MM.1S (cell line): ENCODE results near the gene PTPRN2.
"Not testable (repeated sequence)": the region's sequence is repeated elsewhere in the genome, so short reads cannot be mapped to it uniquely, and the experiment has no call there.

Experiments
- DNase-seq: peaks from one replicate; pipeline ENCODE4 v3.0.0-alpha.2; 2015
- H2AFZ ChIP-seq: fragments of 300-600 bp; sonication (generic); 2 replicates; pipeline ENCODE4 v1.6.0; 2016; ENCODE audit warnings: antibody characterized with exemption, low read length
- H3F3A ChIP-seq: fragments of 300-600 bp; sonication (generic); 2 replicates; pipeline ENCODE4 v1.6.1; 2016; ENCODE audit warnings: mild to moderate bottlenecking, antibody characterized with exemption, low read length, moderate library complexity, mixed read lengths; ENCODE audit not compliant: insufficient read depth
- H3K27ac ChIP-seq: fragments of 300-600 bp; sonication (generic); 2 replicates; pipeline ENCODE4 v1.5.1; 2016; ENCODE audit warnings: mild to moderate bottlenecking, low read length
- H3K27me3 ChIP-seq: fragments of 300-600 bp; sonication (generic); replicated peaks from 2 replicates; pipeline ENCODE4 v1.6.0; 2016; ENCODE audit warnings: low read length; ENCODE audit not compliant: insufficient read depth
- H3K36me3 ChIP-seq: fragments of 300-600 bp; sonication (generic); replicated peaks from 2 replicates; pipeline ENCODE4 v1.6.1; 2016; ENCODE audit warnings: mild to moderate bottlenecking, low read length, mixed read lengths; ENCODE audit not compliant: insufficient read depth
- H3K4me1 ChIP-seq: fragments of 300-600 bp; sonication (generic); 2 replicates; pipeline ENCODE4 v1.6.1; 2016; ENCODE audit warnings: low read length, mixed read lengths
- H3K4me2 ChIP-seq: fragments of 300-600 bp; sonication (generic); 2 replicates; pipeline ENCODE4 v1.6.0; 2016; ENCODE audit warnings: low read depth, low read length
- H3K4me3 ChIP-seq: fragments of 300-600 bp; sonication (generic); 2 replicates; pipeline ENCODE4 v1.5.1; 2016; ENCODE audit warnings: low read length, mixed read lengths
- H3K79me2 ChIP-seq: fragments of 300-600 bp; sonication (generic); 2 replicates; pipeline ENCODE4 v1.6.1; 2016; ENCODE audit warnings: mixed run types, low read length, mixed read lengths
- H3K9ac ChIP-seq: fragments of 300-600 bp; sonication (generic); 2 replicates; pipeline ENCODE4 v1.6.1; 2016; ENCODE audit warnings: low read length, mixed read lengths
- H3K9me2 ChIP-seq: fragments of 300-600 bp; sonication (generic); replicated peaks from 2 replicates; pipeline ENCODE4 v1.6.1; 2016; ENCODE audit warnings: mild to moderate bottlenecking, low read length, mixed read lengths; ENCODE audit not compliant: insufficient read depth
- H3K9me3 ChIP-seq: fragments of 300-600 bp; sonication (generic); replicated peaks from 2 replicates; pipeline ENCODE4 v1.6.1; 2016; ENCODE audit warnings: mild to moderate bottlenecking, low read length, mixed read lengths; ENCODE audit not compliant: insufficient read depth
- H4K20me1 ChIP-seq: fragments of 300-600 bp; sonication (generic); 2 replicates; pipeline ENCODE4 v1.6.1; 2016; ENCODE audit warnings: mild to moderate bottlenecking, low read length, moderate library complexity, mixed read lengths; ENCODE audit not compliant: insufficient read depth
- CTCF ChIP-seq: fragments of 300-600 bp; sonication (generic); IDR thresholded peaks from 2 replicates; pipeline ENCODE4 v1.5.1; 2016; ENCODE audit warnings: antibody characterized with exemption, low read length, mixed read lengths
- EZH2 ChIP-seq: fragments of 300-600 bp; sonication (generic); optimal IDR thresholded peaks from 2 replicates; pipeline ENCODE3; 2017; ENCODE audit warnings: low read depth, mild to moderate bottlenecking, antibody characterized with exemption, low read length, mixed read lengths
- EZH2phosphoT487 ChIP-seq: fragments of 300-600 bp; sonication (generic); IDR thresholded peaks from 2 replicates; pipeline ENCODE4 v1.6.1; 2018; ENCODE audit warnings: antibody characterized with exemption, low read length

Gene PTPRN2

GRCh38 chr7:157936976-157937375 lies 650.6 kb downstream of the PTPRN2 start:
- Histone ChIP-seq H3K36me3 (no peaks in the 10 kb centered on the region), H3K9ac (no peak overlapping the region), H4K20me1 (no peaks in the 10 kb centered on the region), H3F3A (no peaks in the 10 kb centered on the region), H3K9me3 (no peaks in the 10 kb centered on the region), H3K4me2 (no peak overlapping the region), H3K27me3 (peaks cover 47% of the 10 kb centered on the region), H2AFZ (no peak overlapping the region), H3K4me1 (no peaks in the 10 kb centered on the region), H3K9me2 (no peaks in the 10 kb centered on the region), H3K79me2 (no peaks in the 10 kb centered on the region), H3K27ac (no peak overlapping the region), H3K4me3 (no peak overlapping the region)
- no peak for TF ChIP-seq EZH2phosphoT487
- TF ChIP-seq EZH2 = no peak
- no peak for TF ChIP-seq CTCF
- DNase-seq = no peak

- H3K4me2 ChIP-seq, H3K27ac ChIP-seq, H3K9me2 ChIP-seq, H4K20me1 ChIP-seq, H3K79me2 ChIP-seq, H3K4me3 ChIP-seq, H3F3A ChIP-seq, H3K36me3 ChIP-seq, H3K4me1 ChIP-seq, H3K9ac ChIP-seq, H2AFZ ChIP-seq, H3K9me3 ChIP-seq, DNase-seq: not testable (repeated sequence)
- peaks cover 60% of the 10 kb centered on the region for H3K27me3 ChIP-seq
These were observed 651.9 kb downstream of the PTPRN2 start for GRCh38 chr7:157935721-157936120.

- H3K27me3 ChIP-seq = peaks cover 76% of the 10 kb centered on the region
- not testable (repeated sequence) for H3K9me2 ChIP-seq
These were observed 654.1 kb downstream of the PTPRN2 start for GRCh38 chr7:157933219-157934155.

GRCh38 chr7:157932498-157933218 lies 655.0 kb downstream of the PTPRN2 start:
- H3K9me3 ChIP-seq = no peaks in the 10 kb centered on the region
- no peaks in the 10 kb centered on the region for H3K4me1 ChIP-seq
- TF ChIP-seq EZH2 = no peak
- no peak for TF ChIP-seq EZH2phosphoT487
- peaks cover 76% of the 10 kb centered on the region for H3K27me3 ChIP-seq
- H2AFZ ChIP-seq = no peak overlapping the region
- H3K4me2 ChIP-seq = no peak overlapping the region
- no peaks in the 10 kb centered on the region for H3K9me2 ChIP-seq
- no peak for DNase-seq
- H3K9ac ChIP-seq = no peak overlapping the region
- no peaks in the 10 kb centered on the region for H3K79me2 ChIP-seq
- no peak overlapping the region for H3K27ac ChIP-seq
- H3K4me3 ChIP-seq = no peak overlapping the region
- no peaks in the 10 kb centered on the region for H4K20me1 ChIP-seq
- no peaks in the 10 kb centered on the region for H3K36me3 ChIP-seq
- H3F3A ChIP-seq = no peaks in the 10 kb centered on the region

More at GRCh38 chr7:157933219-157934155, 654.1 kb downstream of the PTPRN2 start:
- H4K20me1 ChIP-seq, DNase-seq, H3K4me3 ChIP-seq, H3K79me2 ChIP-seq, H3F3A ChIP-seq, H3K36me3 ChIP-seq, H3K4me1 ChIP-seq, H3K9me3 ChIP-seq, H2AFZ ChIP-seq, H3K9ac ChIP-seq, H3K4me2 ChIP-seq, H3K27ac ChIP-seq: not testable (repeated sequence)
